CD4-positive, alpha-beta T cell treated with Interleukin-2 at 100 ng/mL for 4 hours (primary cell): ENCODE data around the gene MERTK.
"Not testable (repeated sequence)": the region's sequence is repeated elsewhere in the genome, so short reads cannot be mapped to it uniquely, and the experiment has no call there.

ENCODE experiments used
- DNase-seq: peaks from one replicate; pipeline ENCODE4 v3.0.0-alpha.2; 2020; ENCODE audit warnings: low spot score

MERTK gene

DNA sequence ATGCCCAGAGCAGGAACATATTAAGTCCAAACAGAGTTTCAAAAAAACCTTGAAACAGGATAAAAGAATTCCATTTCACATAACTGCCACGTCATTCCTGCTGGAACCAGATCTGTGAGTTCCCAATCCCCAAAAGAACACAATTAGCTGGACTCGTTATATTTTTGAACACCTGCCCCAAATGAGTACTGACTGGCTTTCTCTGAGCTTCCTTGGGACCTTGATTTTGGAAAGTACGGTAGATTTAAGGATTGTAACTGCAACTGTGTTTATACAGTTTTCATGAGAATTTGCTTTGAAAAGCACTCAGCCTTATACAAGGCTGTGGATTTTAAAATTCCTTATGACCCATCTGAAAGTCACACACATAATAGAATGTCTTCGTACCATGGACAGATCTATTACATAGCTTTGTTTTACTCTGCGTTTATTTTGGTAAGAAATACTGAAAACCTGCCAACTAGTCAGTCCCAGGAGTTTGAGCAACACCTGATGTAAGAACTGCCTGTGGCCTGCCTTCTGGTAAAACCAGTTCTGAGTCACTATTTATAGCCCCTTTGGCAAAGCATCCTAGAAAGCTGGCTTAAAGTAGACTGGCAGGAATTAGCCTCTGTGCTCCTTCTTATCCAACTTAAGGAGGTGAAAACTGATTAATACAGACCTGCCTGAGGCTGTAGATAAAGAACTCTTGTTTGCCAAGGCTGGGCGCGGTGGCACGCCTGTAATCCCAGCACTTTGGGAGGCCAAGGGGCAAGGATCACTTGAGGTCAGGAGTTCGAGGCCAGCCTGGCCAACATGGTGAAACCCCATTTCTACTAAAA is 48.1 kb downstream of the MERTK start:
- DNase-seq, result no peak

DNA sequence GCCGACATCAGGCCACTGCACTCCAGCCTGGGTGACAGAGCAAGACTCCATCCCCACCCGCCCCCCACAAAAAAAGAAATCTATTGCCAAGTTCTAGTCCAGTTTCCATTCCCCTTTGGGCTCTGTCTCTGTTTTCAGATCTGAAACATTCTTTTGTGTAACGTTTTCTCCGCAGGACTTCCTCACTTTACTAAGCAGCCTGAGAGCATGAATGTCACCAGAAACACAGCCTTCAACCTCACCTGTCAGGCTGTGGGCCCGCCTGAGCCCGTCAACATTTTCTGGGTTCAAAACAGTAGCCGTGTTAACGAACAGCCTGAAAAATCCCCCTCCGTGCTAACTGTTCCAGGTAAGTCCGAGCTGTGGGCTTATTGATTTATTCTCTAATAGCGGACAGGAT is 48.8 kb downstream of the MERTK start:
- DNase-seq, result no peak

DNA sequence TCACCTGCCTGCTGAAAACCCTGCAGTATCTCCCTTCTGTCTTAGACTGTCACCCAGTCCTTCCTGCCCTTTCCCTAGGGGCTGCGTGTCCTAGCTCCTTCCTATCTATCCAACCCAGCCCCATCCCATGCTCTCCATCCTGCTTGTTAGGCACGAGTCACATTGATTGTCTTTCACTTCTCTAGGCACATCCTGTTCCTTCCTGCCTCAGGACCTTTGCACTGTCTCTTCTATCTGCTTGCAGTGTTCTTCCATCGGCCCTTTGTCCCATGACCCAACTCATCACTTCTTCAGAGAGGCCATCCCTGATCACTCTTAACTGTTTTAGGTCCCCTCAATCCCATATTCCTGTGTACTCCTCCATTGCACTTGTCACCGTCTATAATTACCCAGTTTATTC is 50.4 kb downstream of the MERTK start:
- no peak for DNase-seq

DNA sequence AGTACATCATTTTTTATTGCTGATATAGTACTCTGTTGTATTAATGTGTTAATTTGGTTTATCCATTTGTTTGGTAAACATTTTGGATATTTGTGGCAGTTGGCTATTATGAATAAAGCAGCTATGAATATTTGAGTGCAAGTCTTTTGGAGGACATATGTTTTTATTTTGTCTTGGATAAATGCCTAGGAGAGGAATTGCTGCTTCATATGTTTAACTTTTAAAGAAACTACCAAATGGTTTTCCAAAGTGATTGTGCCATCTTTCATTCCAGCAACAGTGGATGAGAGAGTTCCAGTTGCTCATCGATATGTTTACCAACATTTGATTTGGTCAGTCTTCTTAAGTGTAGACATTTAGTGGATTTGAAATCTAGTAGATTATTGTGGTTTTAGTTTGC is 51.8 kb downstream of the MERTK start:
- DNase-seq, result no peak

GRCh38 chr2:111951486-111951885 is 53.1 kb downstream of the MERTK start:
- DNase-seq, result no peak

- DNase-seq, result no peak
These were observed 54.6 kb downstream of the MERTK start for GRCh38 chr2:111952871-111953452.

GRCh38 chr2:111954602-111955332 is 56.4 kb downstream of the MERTK start:
- DNase-seq, result no peak

DNA sequence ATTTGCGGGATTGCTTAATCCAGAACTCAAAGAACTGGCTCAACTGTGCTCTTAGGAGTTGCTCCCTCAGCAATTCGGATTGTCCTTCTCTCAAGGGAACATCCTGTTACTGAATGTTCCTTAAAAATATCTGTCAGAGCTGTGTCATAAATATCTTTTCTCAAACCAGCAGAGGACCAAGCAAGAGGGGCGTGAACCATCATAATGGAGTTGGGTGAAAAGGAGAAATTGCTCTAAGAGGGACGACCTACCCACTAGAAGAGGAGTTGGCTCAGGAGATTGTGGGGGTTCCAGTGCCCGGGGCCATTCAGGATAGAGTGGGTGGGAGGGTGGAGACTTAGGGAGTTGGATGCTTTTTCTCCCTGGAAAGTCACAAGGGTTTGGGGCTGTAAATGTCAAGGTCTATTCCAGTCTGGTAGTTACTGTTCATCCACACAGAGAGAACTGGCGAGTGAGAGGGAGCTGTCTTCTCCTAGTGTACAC is 59.5 kb downstream of the MERTK start:
- DNase-seq, result no peak

GRCh38 chr2:111958901-111959300 is 60.5 kb downstream of the MERTK start:
- DNase-seq, result no peak

DNA sequence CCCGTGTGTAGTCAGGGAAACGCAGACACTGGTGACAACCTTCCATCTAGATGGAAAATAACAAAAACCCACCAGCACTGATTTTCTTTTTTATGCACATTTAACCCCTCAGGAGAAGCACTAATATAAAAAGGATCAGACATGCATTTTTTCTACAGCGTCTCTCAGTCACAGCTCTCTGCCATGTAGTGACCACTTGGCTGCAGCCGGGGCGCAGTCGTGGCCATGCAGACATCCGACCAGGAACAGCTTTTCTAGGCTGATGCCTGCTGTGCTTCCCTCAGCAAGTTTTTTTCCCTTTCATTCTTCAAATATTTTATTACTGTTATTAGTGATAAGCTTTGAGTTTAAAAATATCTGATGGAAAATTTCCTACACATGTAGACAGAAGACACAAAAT is 63.3 kb downstream of the MERTK start:
- DNase-seq, result no peak

DNA sequence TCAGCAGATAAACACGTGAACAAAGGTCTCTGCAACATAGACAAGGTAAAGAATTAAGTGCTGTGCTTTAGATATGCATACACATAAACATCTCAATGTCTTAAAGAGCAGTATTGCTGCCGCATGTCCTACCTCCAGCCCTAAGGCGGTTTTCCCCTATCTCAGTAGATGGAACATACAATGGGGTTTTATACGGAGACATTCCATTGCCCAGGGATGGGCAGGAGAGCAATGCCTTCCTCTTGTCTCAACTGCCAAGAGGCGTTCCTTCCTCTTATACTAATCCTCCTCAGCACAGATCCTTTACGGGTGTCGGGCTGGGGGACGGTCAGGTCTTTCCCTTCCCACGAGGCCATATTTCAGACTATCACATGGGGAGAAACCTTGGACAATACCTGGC is 64.7 kb downstream of the MERTK start:
- DNase-seq, result not testable (repeated sequence)

GRCh38 chr2:111963508-111963907 is 65.1 kb downstream of the MERTK start:
- not testable (repeated sequence) for DNase-seq

GRCh38 chr2:111965062-111965461 is 66.7 kb downstream of the MERTK start:
- DNase-seq, result no peak

GRCh38 chr2:111966241-111966640 is 67.8 kb downstream of the MERTK start:
- no peak for DNase-seq

GRCh38 chr2:111967018-111967417 is 68.6 kb downstream of the MERTK start:
- DNase-seq, result no peak

- no peak for DNase-seq
These were observed 72.0 kb downstream of the MERTK start for GRCh38 chr2:111970453-111970852.

- no peak for DNase-seq
These were observed 74.7 kb downstream of the MERTK start for GRCh38 chr2:111972955-111973565.

DNA sequence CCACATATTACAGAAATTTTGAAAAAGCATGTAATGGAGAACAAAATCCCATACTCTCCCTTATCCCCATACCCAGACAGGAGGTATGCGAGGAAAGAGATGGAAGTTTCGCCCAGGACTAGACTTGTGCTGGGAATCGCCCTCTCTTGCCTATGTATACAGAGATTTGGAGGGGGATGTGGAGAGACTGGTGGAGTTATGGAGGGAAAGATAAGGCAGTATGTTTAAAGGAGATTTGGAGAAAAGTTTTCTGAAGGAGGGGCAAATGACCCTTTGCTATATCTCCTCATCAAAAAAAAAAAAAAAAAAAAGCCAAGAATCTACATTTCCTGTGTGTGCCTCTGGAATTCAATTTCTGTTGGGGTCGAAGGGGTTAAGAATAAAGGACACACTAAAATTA is 75.3 kb downstream of the MERTK start:
- DNase-seq, result no peak

GRCh38 chr2:111975053-111975552 is 76.7 kb downstream of the MERTK start:
- DNase-seq, result no peak

- DNase-seq, result no peak
These were observed 77.4 kb downstream of the MERTK start for GRCh38 chr2:111975819-111976218.

DNA sequence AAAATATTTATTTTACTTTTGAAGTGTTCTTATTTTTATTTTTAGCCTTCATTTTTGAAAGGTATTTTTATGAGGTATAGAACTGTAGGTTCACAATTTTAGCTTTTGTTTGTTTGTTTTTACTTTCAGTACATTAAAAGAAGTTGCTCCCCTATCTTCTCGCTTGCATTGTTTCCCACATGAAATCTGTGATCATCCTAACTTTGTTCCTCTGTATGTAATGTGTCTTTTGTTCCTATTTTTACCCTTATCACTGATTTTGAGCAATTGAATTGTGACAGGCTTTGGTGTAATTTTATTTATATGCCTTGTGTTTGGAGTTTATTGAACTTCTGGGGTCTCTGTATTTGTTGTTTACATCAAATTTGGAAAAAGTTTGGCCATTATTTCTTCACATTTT is 78.8 kb downstream of the MERTK start:
- DNase-seq, result no peak

DNA sequence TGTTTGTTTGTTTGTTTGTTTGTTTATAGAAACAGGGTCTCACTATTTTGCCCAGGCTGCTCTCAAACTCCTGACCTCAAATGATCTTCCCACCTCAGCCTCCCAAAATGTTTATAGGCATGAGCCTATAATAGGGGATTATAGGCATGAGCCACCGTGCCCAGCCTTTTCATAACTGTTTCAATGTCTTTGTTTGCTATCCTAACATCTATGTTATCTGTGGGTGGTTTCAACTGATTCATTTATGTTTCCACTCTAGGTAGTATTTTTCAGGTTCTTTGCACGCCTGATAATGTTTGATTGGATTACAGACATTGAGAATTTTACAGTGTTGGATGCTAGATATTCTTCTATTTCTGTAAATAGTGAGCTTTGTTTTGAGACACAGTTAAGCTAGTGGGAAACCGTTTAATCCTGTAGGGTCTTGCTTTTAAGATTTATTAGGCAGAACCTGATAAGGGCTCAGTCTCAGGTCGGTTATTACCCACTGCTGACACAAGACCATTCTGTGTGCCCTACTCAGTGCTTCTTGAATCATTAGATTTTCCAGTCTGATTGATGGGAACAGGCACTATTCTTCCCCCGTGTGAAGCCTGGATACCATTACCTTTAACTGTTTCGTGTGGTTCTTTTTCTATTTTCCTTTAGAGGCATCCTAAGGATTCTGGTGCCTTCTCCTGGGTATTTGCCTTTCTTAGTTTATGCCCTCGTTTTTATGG is 80.2 kb downstream of the MERTK start:
- no peak for DNase-seq
